ENCODE data around the gene GCC1.
"Not testable (repeated sequence)": the region's sequence is repeated elsewhere in the genome, so short reads cannot be mapped to it uniquely, and the experiment has no call there.

The GCC1 gene

DNA sequence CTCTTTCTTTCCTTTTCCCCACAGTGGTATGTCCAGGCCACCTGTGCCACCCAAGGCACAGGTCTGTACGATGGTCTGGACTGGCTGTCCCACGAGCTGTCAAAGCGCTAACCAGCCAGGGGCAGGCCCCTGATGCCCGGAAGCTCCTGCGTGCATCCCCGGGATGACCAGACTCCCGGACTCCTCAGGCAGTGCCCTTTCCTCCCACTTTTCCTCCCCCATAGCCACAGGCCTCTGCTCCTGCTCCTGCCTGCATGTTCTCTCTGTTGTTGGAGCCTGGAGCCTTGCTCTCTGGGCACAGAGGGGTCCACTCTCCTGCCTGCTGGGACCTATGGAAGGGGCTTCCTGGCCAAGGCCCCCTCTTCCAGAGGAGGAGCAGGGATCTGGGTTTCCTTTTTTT lies 5.8 kb upstream of the GCC1 start:
- DNase-seq (ENCODE audit: low read depth in 2 of 2, low spot score in 1 of 2), result no peak

DNA sequence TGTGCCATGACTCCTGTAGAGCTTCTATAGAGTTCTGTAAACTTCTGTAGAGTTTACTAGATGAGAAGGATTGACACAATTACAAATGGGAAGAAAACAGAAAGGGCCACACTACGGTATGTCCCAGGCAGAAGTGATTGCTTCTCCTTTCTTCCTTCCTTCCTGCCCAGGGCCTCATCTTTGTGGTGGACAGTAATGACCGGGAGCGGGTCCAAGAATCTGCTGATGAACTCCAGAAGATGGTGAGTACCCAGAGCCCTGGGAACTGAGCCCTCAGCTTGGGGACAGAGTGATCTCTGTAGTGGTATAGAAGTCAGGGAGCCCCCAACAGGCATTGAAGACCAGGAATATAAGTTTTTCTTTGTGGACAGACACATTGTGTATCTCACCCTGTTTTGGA lies 4.5 kb upstream of the GCC1 start:
- DNase-seq (ENCODE audit: low read depth in 2 of 2, low spot score in 1 of 2), result no peak

DNA sequence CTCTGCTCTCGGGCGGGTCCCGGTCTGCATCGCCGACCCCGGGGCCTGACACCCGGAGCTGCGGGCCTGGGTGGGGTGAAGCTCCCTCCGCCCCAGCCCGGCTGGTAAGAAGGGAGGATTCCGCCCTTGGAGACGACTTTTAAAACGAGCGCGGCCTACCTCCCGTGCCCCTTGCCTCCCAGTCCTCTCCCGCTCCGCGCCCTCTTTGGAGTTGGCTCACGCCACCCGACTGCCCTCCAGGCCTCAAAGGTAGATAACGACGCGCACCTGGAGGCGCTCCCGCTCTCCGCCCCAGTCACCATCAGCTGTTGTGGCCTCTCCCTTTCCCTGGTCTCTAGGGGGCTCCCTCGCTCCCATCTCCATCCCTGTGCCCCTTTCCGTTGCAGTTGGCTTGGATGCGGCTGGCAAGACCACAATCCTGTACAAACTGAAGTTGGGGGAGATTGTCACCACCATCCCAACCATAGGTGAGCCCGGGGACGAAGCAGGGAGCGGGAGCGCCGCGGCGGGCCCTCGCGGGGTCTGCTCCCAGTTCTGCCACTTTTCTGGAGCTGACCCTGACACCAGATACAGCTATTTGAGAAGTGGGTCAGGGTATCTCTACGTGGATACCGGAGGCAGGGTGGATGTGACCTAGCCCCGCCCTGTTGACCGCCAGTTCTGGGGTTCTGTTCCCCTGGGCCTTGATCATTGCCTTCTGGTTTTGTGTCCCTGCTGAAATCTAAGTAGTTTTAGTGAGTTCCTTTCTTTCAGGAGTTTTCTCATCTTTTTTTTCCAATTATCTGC lies 3.5 kb upstream of the GCC1 start:
- DNase-seq (ENCODE audit: low read depth in 2 of 2, low spot score in 1 of 2), result no peak

DNA sequence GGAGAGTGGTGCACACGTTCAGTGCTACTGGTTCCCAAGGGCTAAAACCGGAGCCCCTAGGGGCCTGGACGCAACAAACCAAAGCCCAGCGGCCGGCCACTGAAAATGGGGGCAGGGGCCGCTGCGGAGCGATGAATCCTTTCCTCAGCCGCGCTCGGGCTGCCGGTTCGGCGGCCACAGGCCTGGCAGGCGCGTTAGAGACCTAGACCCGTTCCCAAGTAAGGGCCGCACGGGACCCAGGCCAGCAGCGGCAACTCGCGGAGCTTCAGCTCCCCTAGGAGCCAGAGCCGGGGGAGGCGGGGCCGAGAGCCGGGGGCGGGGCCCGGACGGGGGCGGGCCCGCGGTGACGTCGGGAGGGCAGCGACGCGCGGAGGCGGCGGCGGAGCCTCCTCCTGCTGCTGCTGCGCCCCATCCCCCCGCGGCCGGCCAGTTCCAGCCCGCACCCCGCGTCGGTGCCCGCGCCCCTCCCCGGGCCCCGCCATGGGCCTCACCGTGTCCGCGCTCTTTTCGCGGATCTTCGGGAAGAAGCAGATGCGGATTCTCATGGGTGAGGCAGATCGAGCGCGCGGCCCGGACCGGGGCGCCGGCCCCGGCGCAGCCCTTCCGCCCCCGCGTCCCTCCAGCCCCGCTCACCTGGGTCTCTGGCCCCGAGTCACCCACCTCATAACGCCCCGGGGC lies 2.8 kb upstream of the GCC1 start, which contains the start of gene ARF5:
ARF5 (plus strand) TSS at position 393 of the 678 bp plus-strand sequence; CDS start at position 481, 88 bp downstream.
- peak; percentile 65 to 77 for DNase-seq (ENCODE audit: low read depth in 2 of 2, low spot score in 1 of 2)

DNA sequence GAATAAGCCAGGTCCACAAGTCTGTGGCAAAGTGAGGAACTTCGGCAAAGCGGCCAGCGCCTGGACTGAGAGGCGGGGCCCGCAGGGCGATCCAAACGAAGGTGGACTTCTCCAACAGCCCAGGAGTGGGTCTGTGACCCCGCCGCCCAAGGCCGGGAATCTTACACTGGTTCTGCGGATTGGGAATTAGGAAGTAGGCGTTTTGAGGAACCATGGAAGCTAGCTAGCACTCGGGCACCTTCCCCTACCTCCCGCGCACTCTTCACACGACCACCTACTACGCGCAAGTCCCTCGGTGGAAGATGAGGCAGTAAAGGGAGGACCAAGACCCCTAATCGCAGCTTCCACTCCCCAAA lies 2.2 kb upstream of the GCC1 start:
- no peak for DNase-seq (ENCODE audit: low read depth in 2 of 2, low spot score in 1 of 2)

DNA sequence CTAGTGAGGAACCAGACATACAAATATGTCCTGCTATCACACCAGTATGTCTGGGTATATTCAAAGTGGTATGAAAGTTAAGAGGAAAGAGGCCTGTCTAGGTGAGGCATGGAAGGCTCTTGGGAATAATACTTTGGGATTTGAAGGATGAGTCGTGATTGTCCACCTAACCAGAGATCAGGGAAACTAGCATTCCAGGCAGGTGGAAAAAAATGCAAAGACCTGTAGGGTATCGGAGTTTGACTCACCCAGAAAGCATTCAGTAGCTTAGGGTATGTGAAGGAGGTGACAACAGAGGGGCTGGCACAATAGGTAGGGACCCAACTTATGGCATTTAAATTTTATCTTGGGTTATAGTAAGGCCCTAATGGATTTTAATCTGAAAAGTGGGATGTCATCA lies 950 bp upstream of the GCC1 start:
- DNase-seq (ENCODE audit: low read depth in 2 of 2, low spot score in 1 of 2), result no peak

DNA sequence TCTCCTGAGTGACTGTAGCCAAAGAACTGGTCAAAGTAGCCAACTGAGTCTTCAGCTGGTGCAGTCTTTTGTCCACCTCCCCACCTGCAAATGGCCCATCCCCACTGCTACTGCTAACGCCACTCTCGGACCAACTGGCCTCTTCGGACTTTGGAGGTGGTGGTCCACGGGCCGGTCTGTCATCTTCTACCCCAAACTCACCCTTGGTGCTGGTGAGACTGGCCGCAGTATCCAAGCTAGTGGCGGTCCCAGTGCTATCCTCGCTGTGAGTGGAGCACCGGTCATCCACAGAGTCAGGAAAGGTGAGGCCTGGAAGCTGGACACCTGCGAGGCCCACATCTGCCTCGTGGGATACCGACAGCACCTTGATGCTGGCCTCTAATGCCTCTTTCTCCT lies 750 bp downstream of the GCC1 start:
- DNase-seq (ENCODE audit: low read depth in 2 of 2, low spot score in 1 of 2), result no peak

DNA sequence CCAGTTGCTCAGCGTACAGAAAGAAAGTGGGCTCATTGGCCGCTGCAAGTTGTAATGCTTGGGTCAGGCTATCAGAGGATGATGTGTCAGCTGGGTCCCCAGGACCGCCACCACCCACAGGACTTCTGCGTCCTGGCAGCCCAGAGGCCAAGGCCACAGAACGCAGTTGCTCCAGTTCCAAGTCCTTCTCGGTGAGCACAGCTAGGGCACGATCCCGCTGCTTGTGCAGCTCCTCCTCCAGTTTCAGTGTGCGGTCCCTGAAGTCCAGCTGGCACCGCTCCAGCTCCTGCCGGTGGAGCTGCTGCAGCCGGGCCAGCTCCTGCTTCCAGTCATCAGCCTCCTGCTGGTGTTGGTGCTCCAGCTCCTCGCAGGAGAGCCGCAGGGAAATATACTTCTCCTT lies 3.0 kb downstream of the GCC1 start:
- no peak for DNase-seq (ENCODE audit: low read depth in 2 of 2, low spot score in 1 of 2)

DNA sequence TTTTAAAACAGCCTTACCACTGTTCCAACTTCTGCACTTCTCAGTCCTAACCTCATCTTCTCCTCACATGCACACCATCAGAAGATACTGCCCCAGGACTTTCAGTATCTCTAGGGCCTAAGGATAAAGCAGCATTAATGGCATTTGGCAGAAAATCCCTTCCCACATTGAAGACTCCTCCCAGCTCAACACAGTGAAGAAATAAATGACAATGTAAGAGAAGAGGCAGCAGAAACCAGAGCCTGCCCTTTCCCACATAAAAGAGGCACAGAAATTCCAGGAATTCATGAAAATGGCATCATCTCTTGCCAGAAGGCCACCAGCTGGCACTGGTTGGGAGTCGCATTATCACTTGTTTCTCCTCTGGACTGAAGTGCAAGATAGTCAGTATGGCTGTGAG lies 3.7 kb downstream of the GCC1 start:
- DNase-seq (ENCODE audit: low read depth in 2 of 2, low spot score in 1 of 2), result no peak

DNA sequence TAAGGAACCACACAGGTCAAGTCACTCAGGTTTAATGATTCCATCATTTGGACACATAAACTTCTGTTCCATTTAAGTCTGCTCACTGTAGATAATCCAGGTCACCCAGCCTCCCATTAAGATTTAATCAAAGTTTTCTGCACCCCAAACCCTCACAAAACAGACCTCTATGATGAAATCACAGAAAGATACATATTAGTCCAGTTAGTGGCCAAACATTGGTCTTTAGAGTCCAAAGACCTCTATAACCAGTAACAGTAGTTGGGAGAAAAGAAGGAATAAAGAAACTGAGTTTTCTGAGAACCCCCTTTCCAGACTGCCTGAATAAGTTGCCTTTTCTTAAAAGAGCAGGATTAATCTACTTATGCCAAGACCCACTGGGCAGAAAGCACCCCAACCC lies 4.8 kb downstream of the GCC1 start:
- no peak for DNase-seq (ENCODE audit: low read depth in 2 of 2, low spot score in 1 of 2)

DNA sequence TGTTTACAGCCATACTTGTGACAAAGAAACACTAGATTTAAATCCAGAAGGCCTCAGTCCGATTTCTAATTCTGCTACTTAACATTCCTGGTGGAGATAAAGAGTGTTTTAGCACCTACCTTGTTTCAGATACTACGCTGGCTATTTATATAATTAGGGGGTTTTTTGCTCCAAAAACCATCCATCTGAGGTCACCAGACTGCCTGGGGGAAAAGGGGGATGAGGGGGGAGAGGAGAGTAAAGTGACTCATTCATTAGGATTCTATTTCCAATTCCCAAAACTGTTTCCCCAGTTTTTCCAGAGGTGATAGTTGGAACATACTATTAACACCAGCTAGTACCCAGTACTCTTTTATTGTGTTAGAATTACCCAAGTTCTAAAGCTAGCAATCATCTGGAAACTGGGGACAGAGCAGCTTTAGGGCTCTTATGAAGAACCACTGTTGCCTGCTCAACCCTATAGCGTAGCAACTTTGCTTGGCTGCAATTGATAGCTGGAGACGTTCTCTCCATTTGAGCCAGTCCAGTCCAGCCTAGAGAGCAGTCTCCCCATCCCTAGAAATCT lies 6.6 kb downstream of the GCC1 start:
- no peak for DNase-seq (ENCODE audit: low read depth in 2 of 2, low spot score in 1 of 2)

DNA sequence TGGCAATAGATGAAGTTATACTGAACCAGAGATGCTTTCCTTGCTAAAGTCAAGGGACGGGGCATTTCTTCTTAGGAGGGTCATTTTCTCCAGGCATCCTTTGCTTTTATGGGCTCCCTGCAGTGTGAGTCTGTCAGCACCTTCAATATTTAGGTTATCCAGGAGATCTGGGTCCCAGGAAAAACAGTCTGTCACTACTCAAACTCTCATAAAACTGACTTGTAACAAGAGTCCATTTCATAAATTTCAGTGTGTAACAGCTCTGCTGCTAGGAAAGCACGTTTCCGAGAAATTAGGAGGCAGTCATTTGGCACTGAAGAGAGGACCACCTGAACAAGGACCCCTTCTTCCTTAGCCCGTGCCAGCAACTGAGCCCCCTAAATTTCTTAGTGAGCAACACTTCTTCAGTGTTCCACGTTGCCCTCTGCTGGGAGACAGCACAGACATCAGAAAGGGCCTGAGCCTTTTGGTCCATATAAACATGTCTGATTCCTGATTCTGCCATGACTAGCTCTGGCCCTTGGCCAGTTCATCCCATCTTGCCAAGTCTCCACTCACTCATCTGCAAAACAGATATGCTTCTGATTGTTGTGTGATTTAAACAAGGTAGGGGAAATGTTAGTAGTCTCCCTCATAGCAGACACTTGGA lies 7.2 kb downstream of the GCC1 start:
- DNase-seq (ENCODE audit: low read depth in 2 of 2, low spot score in 1 of 2), result no peak

DNA sequence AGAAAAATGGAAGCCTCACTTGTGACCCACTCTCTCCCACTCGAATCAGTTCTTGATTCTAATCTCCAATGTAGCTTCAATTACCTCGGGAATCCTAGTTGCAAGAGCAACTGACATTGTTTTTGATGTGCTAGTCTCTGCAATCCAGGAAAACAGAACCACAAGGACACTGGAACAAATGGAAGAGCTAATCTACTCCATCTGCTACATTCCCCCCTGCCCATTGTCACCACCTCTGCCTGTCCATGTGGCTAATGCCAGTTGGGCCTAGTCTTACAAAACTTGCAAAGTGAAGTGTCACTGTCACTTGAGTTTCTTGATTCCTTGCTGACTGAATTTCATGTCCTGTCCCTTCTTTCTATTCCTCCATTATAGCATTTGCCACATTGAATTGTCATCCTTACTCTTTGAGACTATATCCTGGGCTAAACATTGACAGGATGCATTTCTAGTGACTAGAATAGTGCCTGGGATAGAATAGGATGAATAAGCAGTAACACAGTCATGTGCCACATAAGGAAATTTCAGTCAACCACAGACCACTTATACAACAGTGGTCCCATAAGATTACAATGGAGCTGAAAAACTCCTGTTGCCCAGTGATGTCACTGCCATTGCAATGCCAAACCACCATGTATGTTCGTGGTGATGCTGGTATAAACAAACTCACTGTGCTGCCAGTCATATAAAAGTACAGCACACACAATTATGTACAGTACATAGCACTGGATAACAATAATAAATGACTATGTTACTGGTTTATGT lies 13.5 kb downstream of the GCC1 start:
- no peak for DNase-seq (ENCODE audit: low read depth in 2 of 2, low spot score in 1 of 2)

DNA sequence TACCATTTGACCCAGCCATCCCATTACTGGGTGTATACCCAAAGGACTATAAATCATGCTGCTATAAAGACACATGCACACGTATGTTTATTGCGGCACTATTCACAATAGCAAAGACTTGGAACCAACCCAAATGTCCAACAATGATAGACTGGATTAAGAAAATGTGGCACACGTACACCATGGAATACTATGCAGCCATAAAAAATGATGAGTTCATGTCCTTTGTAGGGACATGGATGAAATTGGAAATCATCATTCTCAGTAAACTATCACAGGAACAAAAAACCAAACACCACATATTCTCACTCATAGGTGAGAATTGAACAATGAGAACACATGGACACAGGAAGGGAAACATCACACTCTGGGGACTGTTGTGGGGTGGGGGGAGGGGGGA lies 17.4 kb downstream of the GCC1 start:
- not testable (repeated sequence) for DNase-seq (ENCODE audit: low read depth in 2 of 2, low spot score in 1 of 2)

DNA sequence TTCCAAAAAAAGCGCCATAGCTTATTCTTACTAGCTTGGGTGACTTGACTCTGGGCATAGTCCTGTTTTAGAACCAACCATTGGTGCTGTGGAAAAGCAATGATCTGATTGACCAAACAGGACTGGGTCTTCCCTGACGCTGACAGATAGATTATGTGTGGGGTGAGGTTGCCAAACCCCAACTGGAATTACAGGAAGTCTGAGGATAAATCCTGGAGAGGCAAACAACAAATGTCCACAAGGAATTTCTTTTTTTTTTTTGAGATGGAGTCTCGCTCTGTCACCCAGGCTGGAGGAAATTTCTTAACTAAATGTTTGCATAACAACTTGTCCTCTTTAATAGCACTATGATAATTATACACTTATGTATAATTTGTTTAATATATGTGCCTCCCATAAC lies 19.2 kb downstream of the GCC1 start:
- no peak for DNase-seq (ENCODE audit: low read depth in 2 of 2, low spot score in 1 of 2)

DNA sequence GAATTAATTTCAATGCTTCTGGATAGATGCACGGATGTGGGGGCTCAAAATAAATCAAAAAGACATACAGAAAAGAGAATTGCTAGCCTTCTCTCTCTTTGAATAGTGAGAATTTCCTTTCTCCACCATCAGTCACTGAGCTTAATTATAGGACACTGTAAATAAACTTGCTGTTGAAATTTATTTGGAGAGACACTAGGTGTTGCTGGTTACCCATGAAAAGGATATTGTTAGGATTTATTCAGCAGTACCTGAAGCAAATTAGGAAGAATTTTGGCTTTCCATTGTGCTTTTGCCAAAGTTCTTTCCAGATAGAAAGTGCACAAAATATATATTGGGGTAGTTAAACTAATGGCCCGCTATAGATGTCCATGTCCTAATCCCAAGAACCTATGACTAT lies 27.6 kb downstream of the GCC1 start:
- DNase-seq (ENCODE audit: low read depth in 2 of 2, low spot score in 1 of 2), result no peak

DNA sequence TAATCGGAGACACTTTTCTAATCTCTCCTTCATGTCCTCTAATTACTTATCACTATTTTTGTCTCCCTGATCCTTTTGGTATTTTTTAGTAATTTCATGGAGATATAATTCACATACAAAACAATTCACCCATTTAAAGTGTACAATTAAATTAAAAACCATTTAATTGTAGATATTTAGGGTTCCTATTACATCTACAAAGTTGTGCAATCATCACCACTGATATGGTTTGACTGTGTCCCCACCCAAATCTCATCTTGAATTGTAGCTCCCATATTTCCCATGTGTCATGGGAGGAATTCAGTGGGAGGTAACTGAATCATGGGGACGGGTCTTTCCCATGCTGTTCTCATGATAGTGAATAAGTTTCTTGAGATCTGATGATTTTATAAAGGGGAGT lies 29.0 kb downstream of the GCC1 start:
- DNase-seq (ENCODE audit: low read depth in 2 of 2, low spot score in 1 of 2), result no peak

DNA sequence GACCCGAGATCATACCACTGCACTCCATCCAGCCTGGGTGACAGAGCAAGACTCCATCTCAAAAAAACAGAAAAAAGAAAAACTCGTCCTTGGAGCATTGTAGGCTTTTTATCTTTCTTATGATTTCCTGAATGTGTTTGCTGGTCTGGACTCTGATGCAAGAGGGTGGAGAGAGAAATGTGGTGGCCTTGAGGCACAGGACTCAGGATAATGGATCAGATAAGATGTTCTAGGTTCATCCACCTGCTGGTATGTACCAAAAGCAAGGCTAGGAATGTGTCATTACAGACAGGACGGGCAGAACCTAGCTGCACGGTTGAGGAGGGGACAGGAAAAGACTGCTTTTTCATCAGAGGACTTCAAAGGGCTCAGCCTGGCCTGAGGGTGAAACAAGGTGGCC lies 33.5 kb downstream of the GCC1 start:
- no peak for DNase-seq (ENCODE audit: low read depth in 2 of 2, low spot score in 1 of 2)

DNA sequence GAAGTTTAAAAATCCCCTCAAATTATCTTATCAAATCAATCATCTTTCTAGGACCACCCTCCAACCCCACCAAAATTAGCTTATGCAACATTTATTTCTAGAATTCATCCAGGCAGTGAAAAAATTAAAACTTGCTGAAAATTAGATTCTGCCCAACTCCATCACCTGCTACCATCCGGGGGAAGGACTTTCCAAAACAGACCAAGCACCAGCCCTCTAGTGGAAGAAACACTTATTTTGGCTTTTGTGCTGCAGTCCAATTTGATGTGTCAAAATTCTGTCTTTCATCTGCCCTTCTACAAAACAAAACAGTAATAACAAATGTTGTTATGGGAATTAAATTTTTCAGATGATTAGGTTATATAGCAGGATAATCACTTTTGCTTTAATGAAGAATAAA lies 35.1 kb downstream of the GCC1 start:
- DNase-seq (ENCODE audit: low read depth in 2 of 2, low spot score in 1 of 2), result no peak

DNA sequence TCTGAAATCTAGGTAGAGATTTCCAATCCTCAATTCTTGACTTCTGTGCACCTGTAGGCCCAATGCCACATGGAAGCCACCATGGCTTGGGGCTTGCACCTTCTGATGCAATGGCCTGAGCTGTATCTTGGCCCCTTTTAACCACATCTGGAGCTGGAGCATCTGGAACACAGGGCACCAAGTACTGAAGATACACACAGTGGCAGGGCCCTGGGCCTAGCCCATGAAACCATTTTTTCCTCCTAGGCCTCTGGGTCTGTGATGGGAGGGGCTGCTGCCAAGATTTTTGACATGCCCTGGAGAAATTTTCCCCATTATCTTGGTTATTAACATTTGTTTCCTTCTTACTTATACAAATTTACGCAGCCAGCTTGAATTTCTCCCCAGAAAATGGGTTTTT lies 39.1 kb downstream of the GCC1 start:
- DNase-seq (ENCODE audit: low read depth in 2 of 2, low spot score in 1 of 2), result no peak

DNA sequence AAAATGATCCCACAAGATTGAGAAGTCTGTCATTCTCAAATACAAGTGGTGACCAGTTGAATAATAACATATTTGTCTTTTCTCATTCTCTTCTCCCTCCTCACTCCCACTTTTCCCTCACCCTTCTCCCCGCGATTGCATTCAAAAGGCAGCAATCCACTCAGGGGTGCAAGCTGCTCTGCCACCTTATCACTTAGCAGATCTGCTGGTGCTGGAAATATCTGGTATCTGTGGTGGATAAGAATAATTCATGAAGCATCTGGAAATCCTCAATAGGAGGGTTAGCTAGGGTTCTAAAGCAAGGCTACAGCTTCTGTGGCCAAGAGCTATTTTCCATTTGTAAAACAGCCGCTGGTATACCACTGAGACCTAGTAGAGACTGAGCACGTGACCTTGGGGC lies 43.8 kb downstream of the GCC1 start:
- DNase-seq (ENCODE audit: low read depth in 2 of 2, low spot score in 1 of 2), result no peak

Data from stimulated activated CD8-positive, alpha-beta memory T cell treated with anti-CD3 and anti-CD28 coated beads, Interleukin-4, amount 100 ng/mL, for 4 hours (primary cell).